Epithelial cell of proximal tubule (primary cell): ENCODE data around the gene ENDOD1. TPM values are rescaled to one million over a fixed set of nuclear protein-coding genes. Genes with fewer than 3 reads are reported as not detected.

ENCODE experiments used
- DNase-seq: peaks from one replicate; pipeline ENCODE4 v3.0.0-alpha.2; 2011; ENCODE audit warnings: low read depth
- H3K4me3 ChIP-seq: 2 replicates; pipeline ENCODE4 v1.5.1; 2011; ENCODE audit warnings: low read depth, mild to moderate bottlenecking, low read length
- CTCF ChIP-seq: conservative IDR thresholded peaks from 2 replicates; pipeline ENCODE4 v1.5.1; 2012; ENCODE audit warnings: low read depth, mild to moderate bottlenecking, low read length
- total RNA-seq: library from RNA; depleted of rRNA; stranded (reverse); fragments of >200 nt; gene quantifications from 2 replicates; pipeline ENCODE4 v1.2.3, GENCODE V29; 2015

The ENDOD1 gene
- total RNA-seq, 1 donor from 2014 or later, result 36.6 TPM

- DNase-seq, result no peak
- peak overlapping the region; percentile 1 for H3K4me3 ChIP-seq
Observed at GRCh38 chr11:95085117-95085816, 4.4 kb upstream of the ENDOD1 start.

GRCh38 chr11:95086151-95086550 lies 3.5 kb upstream of the ENDOD1 start:
- no peak for DNase-seq
- TF ChIP-seq CTCF, result no peak
- H3K4me3 ChIP-seq, result no peak overlapping the region

More at GRCh38 chr11:95085117-95085816, 4.4 kb upstream of the ENDOD1 start:
- no peak for TF ChIP-seq CTCF

GRCh38 chr11:95086836-95087570 lies 2.6 kb upstream of the ENDOD1 start:
- H3K4me3 ChIP-seq, result no peak overlapping the region
- no peak for DNase-seq
- no peak for TF ChIP-seq CTCF

GRCh38 chr11:95088946-95089619 lies 563 bp upstream of the ENDOD1 start:
- TF ChIP-seq CTCF, result no peak
- no peak for DNase-seq
- peak overlapping the region; percentile 89 for H3K4me3 ChIP-seq

- no peak for TF ChIP-seq CTCF
- no peak overlapping the region for H3K4me3 ChIP-seq
- no peak for DNase-seq
Observed at GRCh38 chr11:95091663-95092180, 2.1 kb downstream of the ENDOD1 start.

GRCh38 chr11:95092549-95093324 lies 3.1 kb downstream of the ENDOD1 start:
- H3K4me3 ChIP-seq, result no peak overlapping the region

More at GRCh38 chr11:95092549-95093324, 3.1 kb downstream of the ENDOD1 start:
- peak; percentile 78 for TF ChIP-seq CTCF
- no peak for DNase-seq
